Activated naive CD4-positive, alpha-beta T cell treated with anti-CD3 and anti-CD28 coated beads, Interleukin-2, amount 50 U/mL, for 16 hours (primary cell): Measurements from ENCODE around the gene NRL.

Source experiments
- DNase-seq: peaks from one replicate; pipeline ENCODE4 v3.0.0-alpha.2; 2020

Gene NRL

DNA sequence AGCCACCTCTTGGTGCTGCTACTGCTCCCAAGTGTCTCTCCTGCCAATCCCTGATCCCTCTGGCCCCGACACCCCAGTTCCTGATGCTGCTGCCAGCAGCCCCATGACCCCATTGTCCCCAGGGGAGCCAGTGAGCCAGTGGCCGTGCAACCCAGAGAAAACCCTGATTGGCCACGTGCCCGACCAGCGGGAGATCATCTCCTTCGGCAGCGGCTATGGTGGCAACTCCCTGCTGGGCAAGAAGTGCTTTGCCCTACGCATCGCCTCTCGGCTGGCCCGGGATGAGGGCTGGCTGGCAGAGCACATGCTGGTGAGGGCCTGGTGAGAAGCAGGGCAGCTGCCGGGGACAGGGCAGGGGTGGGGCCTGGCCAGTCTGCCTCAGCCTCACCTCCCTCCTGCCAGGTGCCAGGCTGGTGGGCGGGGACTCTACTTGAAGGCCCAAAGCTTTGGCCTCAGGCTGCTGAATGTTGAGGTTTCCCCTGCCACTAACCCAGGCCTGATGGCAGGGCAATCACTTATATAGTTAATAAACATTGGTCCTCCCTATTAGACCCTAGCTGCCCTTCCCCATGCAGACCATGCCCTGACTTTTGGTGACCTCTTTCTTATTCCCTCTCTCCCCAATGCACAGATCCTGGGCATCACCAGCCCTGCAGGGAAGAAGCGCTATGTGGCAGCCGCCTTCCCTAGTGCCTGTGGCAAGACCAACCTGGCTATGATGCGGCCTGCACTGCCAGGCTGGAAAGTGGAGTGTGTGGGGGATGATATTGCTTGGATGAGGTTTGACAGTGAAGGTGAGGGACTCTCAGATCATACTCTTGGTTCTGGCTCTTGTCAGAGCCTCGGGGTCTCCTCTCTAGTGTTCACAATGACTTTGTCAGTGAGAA lies 15.6 kb downstream of the NRL start:
- DNase-seq, result no peak

DNA sequence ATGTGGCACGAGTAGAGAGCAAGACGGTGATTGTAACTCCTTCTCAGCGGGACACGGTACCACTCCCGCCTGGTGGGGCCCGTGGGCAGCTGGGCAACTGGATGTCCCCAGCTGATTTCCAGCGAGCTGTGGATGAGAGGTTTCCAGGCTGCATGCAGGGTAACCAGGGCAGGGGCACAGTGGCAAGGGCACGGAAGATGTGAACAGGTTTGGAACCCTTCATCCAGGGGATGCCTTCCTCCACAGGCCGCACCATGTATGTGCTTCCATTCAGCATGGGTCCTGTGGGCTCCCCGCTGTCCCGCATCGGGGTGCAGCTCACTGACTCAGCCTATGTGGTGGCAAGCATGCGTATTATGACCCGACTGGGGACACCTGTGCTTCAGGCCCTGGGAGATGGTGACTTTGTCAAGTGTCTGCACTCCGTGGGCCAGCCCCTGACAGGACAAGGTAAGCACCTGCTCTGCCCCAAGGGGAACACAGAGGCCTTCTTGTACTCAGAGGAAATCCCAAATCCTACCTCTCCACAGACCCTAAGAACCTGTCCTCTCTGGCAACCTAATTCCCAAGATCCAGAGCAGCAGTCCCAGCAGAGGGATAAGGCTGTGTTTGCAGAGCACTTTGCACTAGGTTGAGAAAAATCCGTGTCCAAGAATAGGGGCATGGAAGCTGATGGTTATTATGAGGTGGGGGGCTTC lies 16.4 kb downstream of the NRL start:
- DNase-seq, result no peak

DNA sequence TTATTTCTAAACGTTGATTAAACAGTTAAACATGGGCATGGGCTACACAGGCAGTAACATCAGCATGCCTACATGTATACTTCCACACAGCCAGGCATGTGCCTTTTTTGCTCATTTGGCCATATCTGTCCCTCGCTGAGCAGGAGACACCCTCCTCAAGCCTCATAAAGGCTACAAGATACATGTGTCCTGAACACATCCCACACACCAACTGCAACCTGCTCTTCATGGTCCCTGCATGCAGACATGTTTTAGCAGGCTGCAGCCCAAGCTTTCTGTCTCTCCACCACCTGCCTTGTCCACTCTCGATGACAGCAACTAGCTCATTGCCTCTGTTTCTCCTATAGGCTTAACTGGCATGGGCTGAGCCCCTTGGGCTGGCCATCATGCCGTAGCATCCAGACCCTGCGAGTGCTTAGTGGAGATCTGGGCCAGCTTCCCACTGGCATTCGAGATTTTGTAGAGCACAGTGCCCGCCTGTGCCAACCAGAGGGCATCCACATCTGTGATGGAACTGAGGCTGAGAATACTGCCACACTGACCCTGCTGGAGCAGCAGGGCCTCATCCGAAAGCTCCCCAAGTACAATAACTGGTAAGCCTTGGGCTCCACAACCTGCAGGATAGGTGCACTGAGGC lies 18.1 kb downstream of the NRL start:
- DNase-seq, result no peak

- DNase-seq, result peak; percentile 62
These were observed 19.3 kb downstream of the NRL start for GRCh38 chr14:24095271-24096068.

GRCh38 chr14:24094841-24095270 lies 19.9 kb downstream of the NRL start:
- peak; percentile 28 for DNase-seq

- peak; percentile 91 for DNase-seq
These were observed 20.6 kb downstream of the NRL start, which contains the start of gene PCK2 for GRCh38 chr14:24093901-24094840. PCK2 (plus strand) TSS chr14:24094311; CDS start chr14:24094406, 95 bp downstream.

GRCh38 chr14:24093207-24093900 lies 21.4 kb downstream of the NRL start:
- DNase-seq, result no peak

- no peak for DNase-seq
These were observed 22.1 kb downstream of the NRL start for GRCh38 chr14:24092505-24093206.

DNA sequence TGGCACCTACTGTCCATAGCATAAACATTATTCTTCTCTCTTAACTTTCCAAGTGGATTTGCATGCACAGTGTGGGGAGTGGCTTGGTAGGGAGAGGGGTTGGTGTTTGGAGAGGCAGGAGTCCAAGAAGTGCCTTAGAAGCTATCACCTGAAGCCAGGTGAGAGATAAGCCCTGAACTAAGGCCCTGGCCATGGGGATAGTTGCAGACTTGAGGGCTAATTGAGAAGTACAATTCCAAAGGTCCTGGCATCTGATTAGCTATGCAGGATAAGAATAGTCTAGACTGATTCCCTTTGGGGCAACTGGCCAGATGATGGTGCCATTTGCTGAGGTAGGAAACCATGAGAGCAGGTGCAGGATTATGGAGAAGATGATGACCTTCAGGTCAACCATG lies 22.6 kb downstream of the NRL start:
- DNase-seq, result no peak

- DNase-seq, result no peak
These were observed 24.9 kb downstream of the NRL start for GRCh38 chr14:24089890-24090289.

GRCh38 chr14:24088095-24088494 lies 26.7 kb downstream of the NRL start:
- DNase-seq, result no peak

- DNase-seq, result no peak
These were observed 27.7 kb downstream of the NRL start for GRCh38 chr14:24087004-24087403.

DNA sequence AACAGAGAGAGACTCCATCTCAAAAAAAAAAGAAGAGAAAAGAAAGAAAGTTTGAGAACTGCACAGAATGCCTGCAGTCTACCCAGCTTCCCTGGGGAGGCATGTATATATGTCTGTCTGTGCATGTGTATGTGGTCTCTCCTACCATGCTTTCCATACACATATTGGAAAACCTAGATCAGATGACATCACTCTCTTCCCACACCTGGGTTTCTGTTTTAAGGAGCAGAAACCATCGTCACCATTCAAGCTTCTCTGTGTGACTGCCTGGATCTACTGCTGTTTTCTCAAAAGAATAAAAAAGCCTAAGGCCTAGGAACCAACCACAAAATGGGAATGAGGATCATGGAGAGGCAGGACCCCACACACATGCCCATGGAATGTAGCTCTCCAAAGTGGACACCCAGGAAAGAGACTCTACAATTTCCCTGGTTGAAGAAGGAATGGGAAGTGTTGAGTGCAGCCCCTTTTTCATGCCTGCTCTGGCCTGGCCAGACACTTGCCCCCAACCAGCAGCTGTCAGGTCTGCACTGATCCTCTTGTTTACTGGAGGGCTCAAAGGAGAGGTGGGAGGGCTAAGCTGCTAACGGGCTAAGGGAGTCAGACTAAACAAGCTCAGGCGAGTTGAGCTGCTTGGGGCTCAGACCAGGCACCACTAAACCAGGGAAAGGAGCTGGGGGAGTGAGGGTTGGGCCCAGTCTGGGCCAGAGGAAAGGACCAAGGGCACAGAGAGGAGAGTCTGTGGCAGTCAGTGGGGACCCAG lies 28.4 kb downstream of the NRL start:
- DNase-seq, result no peak

DNA sequence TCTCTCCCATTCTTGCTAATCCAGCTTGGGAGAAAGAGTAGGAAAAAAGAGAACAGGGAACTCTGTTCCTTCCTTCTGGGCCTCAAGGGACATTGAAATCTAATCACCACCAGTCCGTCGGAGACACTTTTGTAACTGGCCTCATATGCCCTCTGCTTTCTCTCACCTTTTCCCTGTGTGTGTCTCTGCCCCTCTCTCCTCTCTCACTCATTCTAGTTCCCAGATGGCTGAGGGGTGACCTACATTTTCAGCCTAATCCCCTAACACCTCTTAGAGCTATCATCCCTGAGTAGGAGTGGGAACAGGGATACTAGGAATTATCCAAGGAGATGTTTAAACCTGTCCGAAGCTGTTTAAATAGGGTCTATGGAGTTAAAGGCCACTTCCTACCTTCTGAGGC lies 29.5 kb downstream of the NRL start:
- DNase-seq, result no peak

- no peak for DNase-seq
These were observed 30.3 kb downstream of the NRL start for GRCh38 chr14:24084440-24084839.

DNA sequence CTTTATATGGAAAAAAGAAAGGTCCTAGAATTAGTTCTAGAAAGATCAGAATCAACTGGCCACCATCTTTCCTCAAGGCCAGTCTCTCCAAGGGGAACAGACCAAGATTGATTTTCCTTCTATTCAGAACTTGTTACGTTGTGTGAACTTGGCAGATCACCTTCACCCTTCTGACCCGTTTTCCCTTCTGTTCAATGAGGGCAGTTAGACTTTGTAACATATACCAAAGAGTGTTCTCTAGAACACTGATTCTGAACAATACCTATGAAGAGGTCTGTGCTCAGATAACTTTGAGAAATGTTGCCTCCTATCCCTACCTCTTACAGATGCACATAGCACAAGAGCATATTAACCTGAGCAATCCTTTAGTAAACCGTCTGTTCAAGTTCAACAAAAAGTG lies 31.3 kb downstream of the NRL start:
- no peak for DNase-seq

- no peak for DNase-seq
These were observed 32.2 kb downstream of the NRL start for GRCh38 chr14:24082411-24083080.

DNA sequence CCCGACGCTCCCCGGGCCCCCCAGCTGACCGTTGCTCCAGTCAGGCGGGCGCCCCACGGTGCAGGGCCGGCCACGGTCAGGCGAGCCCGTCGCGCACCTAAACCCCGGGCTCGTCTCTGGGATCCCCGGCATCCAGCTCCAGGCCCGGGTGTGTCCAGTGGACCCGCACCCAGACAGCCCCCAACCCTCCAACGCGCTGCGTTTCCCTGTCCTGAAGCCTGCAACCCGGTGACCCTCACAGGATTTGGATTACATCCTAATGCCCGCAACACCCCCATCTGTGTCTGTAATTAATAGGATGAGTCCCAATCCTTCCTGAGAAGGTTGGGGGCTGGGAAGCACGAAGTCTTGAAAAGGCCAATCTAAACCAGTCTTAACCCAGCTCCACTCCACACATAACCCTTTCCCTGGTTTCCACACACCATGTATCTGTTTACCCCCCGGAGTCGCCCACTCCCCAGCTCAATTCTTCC lies 33.0 kb downstream of the NRL start:
- DNase-seq, result no peak
